GM12892 (cell line): ENCODE results near the gene TNFRSF13B.
A peak's percentile ranks its signal among the peaks of the same experiment; 100 is the strongest.
"Not testable (repeated sequence)": the region's sequence is repeated elsewhere in the genome, so short reads cannot be mapped to it uniquely, and the experiment has no call there.

ENCODE experiments used
- DNase-seq: peaks from one replicate; pipeline ENCODE4 v3.0.0; 2011; ENCODE audit not compliant: insufficient read length
- FAIRE-seq: peaks from 2 replicates; lab custom pipeline; 2011; peaks lifted over from hg19 to GRCh38; lab: Jason Lieb, UNC
- POLR2A ChIP-seq: IDR thresholded peaks from 2 replicates; pipeline ENCODE4 v1.6.1; 2011; ENCODE audit warnings: low read depth, low read length, control low read depth
- POLR2AphosphoS5 ChIP-seq: IDR thresholded peaks from 2 replicates; pipeline ENCODE4 v1.6.1; 2011; ENCODE audit warnings: low read depth, low read length, control low read depth
- TAF1 ChIP-seq: IDR thresholded peaks from 2 replicates; pipeline ENCODE4 v1.6.1; 2011; ENCODE audit warnings: low read depth, mild to moderate bottlenecking, control low read depth, low read length, borderline replicate concordance

TNFRSF13B gene

DNA sequence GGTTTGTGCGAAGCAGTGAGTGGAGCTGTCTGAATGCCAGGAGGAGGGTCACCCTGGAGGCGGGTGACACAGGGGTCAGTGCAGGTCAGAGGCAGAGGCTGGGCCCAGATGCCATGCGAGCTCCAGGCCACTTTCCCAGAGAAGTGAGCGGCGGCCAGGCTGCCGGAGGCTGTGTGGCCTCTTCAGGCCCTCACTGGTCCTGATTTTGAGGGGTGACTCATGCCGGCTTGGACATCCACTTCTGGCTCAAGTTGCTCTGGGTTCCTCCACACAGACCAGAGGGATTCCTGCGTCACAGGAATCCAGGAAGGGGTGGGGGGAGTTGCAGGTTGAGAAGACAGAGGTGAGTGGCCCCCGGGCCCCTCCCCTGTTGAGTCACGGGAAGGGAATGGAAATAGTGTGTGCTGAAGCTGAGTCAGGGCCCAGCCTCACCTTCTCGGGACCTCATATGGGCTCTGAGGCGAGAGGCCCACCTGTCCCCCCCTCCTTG is 38.7 kb upstream of the TNFRSF13B start:
- not testable (repeated sequence) for DNase-seq, FAIRE-seq

- not testable (repeated sequence) for DNase-seq, FAIRE-seq
Observed at GRCh38 chr17:17009972-17010371, 38.1 kb upstream of the TNFRSF13B start.

DNA sequence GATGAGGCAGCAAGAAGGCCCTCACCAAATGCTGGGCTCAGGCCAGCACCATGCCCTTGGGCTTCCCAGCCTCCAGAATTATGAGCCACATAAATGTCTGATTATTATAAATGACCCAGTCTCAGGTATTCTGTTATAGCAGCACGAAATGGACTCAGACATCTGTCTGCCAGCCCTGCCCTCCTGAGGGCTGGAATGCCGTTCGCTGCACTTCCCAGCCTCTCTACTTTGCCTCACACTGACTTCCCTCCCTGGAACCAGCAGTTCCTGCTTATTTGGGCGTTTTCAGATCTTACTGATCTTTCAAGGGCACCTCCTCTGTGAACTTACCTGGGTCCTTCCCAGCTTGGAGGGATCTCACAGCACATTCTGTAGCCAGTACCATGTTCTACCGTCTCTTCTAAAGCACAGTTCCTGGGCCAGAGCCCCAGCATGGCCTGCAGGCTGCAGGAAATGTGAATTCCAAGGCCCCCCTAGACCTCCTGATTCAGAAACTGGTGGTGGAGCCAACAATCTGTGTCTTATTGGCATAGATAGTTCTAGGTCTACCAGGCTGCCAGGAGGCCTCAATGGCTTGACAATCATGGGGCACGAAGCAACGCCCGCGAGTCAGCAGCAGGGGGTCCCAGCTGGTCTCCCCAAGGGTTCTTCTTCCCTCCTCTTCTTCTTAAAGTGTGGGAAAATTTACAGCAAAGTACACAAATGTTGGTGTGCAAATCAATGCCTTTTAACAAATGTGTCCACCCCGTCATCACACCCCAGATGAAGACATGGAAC is 36.9 kb upstream of the TNFRSF13B start:
- not testable (repeated sequence) for FAIRE-seq, DNase-seq

- DNase-seq: not testable (repeated sequence)
- FAIRE-seq: peak; percentile 36
Observed at GRCh38 chr17:17007891-17008290, 36.0 kb upstream of the TNFRSF13B start.

DNA sequence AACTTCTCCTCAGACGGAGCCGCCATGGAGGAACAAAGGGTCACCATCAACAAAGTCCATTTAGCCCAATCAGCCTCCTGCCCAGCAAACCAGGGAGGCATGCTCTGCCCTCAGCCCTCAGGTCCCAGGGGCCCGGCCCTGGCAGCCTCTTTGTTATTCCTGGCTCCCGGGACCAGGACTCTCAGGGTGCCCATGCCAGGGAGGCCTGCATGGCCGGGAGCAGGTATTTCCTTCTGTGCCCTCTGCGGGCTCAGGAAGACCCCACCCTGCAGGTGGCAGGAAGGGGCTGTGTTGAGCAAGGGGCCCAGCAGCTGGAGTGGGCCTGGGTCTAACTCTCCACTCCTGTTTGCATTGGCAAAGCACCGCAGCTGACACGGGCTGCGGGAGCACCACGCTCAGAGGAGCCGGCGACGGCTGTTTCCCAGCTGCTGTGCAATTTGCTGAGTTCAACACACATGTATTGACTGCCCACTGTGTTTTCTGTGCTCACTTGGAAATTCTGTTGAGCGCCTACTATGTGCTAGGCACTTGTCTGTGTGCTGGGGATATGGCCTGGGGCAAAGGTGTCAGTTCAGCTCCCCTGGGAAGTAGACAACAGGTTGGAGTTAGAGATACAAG is 33.2 kb upstream of the TNFRSF13B start:
- not testable (repeated sequence) for DNase-seq, FAIRE-seq

DNA sequence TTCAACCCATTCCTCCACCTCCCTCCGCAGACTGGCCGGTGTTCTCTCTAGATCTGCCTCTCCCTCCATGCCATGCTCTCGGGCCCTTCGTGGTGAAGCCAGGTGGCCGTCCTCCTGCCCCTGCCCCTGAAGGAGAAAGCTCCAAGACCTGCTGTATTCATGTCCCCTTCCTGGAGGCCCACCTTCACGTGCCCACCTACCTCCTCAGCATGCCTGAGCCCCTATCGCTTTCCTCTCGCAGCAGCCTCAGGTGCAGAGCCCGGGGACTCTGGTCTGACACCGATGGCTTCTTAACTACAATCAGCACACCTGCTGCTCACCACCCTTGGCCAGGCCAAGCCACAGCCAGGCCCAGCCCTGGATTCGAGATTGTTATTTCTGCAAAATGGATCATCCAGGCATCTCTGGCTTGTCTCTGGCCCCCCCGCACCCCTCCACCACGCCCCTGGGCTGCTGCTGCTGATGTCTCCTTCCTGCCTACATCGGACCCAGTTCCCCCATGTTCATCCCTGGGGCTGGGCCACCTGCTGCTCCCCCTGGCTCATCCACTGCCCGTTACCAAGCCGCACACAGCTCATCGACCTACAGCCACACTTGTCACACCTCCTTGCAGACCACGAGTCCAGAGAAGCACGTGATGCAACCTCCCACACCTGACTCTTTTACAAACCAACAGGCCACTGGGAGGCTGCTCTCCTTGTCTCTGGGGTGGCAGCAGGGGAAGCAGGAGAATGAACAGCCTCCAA is 32.5 kb upstream of the TNFRSF13B start:
- TF ChIP-seq POLR2A: no peak
- TF ChIP-seq POLR2AphosphoS5: no peak
- TF ChIP-seq TAF1: no peak
- FAIRE-seq (no peak), DNase-seq (no peak)

GRCh38 chr17:17002731-17003715 is 31.1 kb upstream of the TNFRSF13B start:
- not testable (repeated sequence) for FAIRE-seq, DNase-seq

GRCh38 chr17:17001874-17002520 is 30.1 kb upstream of the TNFRSF13B start:
- TF ChIP-seq POLR2A (no peak), TAF1 (no peak), POLR2AphosphoS5 (no peak)
- FAIRE-seq (peak; percentile 90), DNase-seq (peak; percentile 92)

DNA sequence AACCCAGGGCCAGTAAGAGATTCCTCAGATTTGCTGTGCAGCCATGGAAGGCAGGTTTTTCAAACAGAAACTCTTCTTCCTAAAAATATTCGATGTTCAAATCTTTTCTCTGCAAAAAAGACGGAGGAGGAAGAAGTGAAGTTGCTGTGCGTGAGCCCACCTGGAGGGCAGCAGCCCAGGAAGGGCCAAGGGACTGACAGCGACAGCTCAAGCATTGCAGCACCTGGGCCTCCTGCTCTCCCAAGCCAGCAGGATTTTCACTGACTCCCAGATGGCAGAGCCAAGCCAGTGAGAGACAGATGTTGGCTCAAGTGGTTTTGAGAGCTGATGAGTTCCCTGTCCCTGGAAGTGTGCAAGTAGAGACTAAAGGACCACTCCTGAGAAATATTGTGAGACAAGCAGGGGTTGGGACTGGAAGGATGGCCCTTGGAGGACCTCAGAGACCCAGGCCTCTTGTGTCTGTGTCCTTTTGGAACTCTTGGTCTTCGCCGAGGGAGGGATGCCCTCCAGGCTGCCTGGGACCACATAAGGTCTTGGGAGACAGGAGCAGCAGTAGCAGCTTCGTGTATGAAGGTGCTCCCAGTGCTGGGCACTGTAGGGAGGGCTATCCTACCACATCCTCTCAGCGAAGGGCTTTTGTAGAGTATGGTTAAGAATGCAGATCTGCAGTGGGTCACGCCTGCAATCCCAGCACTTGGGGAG is 29.3 kb upstream of the TNFRSF13B start:
- FAIRE-seq: no peak
- no peak for TF ChIP-seq POLR2AphosphoS5
- no peak for TF ChIP-seq TAF1
- TF ChIP-seq POLR2A: no peak

GRCh38 chr17:16999931-17000625 is 28.2 kb upstream of the TNFRSF13B start:
- FAIRE-seq: no peak
- no peak for DNase-seq

More for the DNA sequence above, 29.3 kb upstream of the TNFRSF13B start:
- no peak for DNase-seq

More at GRCh38 chr17:16999931-17000625, 28.2 kb upstream of the TNFRSF13B start:
- TF ChIP-seq POLR2AphosphoS5 (no peak), POLR2A (no peak), TAF1 (no peak)
